GM21786 (cell line): Measurements from ENCODE around the gene MRPL57.
"Not testable (repeated sequence)": the region's sequence is repeated elsewhere in the genome, so short reads cannot be mapped to it uniquely, and the experiment has no call there.

ENCODE experiments used
- ATAC-seq: cut with Tn5 transposase; IDR thresholded peaks from one replicate; pipeline ENCODE4 v1.9.1; 2021; ENCODE audit not compliant: unreplicated experiment

The MRPL57 gene

DNA sequence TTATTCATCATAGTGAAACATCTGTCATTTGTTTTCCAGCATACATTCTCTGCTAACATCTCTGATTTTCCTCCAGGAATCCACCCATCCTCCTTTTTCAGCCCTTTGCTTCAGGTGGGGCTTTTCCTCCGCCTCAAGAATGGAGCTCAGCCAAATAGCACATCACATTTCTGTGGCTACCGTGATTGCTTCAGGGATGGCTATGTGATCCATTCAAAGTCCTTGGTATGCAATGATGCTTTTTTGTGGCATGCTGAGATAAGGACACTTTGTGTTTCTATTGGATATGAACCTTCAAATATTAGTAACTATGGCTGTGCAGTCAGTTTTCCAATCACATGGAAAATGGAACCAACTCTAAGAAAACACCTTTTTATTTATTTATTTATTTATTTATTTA, 18.3 kb downstream of the MRPL57 start:
- not testable (repeated sequence) for ATAC-seq

DNA sequence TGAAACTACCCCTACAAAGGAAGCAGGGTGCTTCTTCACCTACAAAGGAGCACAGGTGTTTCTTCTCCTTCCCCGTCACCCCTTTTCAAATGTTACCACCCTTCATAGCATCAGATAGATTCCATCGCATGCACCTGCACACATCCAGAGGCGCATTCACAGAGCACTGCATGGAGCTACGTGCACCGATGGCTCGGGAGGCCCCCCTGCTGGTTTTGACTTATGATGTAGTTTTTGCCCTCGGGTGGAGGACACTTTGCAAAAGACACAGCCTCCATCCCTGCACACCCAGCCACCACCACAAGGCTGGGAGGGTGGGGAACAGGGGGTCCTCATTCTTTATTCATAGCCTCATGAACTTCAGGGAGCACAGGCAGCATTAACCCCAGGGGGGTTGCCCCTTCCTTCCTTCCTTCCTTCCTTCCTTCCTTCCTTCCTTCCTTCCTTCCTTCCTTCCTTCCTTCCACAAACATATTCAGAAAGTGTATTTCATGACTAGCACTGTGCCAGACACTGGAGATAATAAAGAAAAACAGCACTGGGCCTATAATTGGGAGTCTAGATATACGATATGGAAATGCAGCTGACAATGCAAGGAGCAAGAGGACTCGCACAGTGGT, 21.3 kb downstream of the MRPL57 start:
- not testable (repeated sequence) for ATAC-seq

DNA sequence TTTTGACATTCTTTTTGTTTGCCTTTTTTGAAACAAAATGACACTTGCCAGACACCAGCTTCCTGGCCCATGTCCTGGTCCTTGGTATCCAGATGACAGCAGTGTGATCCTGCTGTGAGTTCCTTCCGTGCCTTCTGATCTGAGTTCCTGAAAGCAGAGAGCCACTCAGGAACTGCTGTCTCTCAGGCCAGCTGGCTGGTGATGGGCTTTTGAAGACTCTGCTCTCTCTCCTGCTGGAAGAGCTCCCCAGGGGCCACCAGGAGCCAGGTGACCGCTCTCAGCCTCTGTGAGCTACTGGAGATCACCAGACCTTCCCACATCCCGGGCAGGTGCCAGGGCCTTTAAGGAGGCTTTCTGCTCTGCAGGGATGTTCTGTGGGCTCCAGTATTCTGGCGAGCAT, 21.9 kb downstream of the MRPL57 start:
- not testable (repeated sequence) for ATAC-seq

DNA sequence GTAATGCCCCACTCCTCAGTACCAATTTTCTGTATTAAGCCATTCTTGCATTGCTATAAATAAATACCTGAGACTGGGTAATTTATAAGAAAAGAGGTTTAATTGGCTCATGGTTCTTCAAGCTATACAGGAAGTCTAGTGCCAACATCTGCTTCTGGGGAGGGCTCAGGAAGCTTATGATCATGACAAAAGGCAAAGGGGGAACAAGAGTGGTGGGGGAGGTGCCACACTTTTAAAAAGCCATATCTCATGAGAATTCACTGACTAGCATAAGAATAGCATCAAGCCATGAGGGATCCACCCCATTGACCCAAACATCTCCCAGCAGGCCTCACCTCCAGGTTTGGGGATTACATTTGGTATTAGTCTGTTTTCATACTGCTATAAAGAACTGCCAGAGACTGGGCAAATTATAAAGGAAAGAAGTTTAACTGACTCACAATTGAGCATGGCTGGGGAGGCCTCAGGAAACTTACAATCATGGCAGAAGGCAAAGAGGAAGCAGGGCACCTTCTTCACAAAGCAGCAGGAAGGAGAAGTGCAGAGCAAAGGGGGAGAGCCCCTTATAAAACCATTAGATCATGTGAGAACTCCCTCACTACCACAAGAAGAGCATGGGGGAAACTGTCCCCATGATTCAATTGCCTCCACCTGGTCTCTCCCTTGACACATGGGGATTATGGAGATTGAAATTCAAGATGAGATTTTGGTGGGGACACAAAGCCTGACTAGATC, 25.2 kb downstream of the MRPL57 start:
- ATAC-seq, result not testable (repeated sequence)

DNA sequence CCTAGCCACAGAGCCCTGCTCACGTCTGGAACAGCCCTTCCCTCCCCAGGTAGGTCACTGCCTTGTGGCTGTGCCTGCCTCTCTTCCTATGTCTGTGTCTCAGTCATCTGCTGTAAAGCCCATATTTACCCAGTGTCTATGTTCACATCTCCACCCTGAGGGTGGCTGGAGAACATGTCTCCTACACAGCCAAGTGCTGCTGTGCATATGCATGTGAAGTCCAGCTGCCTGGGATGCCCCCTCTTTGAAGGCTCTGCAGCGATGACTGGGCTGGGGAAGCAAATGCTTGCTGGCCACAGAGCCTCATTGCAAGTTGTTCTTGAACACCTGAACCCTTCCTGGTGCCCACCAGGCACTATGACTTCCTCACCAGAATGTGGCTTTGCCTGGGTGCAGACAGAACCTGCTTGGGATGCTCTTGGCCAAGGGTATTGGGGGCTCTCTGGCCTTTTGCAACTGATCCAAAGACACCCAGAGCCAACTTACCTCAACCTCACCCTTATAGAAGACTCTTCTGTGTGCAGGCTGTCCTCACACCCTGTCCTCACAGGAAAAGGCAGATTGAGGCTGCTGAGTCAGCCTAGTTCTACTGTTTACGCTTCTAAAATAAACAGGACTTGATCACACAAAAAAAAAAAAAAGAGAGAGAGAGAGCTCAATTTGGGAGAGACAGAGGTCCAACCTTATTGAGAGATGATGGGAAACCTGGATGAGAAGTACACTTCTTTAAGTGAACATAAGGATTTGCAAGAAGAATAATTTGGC, 26.5 kb downstream of the MRPL57 start:
- no peak for ATAC-seq

DNA sequence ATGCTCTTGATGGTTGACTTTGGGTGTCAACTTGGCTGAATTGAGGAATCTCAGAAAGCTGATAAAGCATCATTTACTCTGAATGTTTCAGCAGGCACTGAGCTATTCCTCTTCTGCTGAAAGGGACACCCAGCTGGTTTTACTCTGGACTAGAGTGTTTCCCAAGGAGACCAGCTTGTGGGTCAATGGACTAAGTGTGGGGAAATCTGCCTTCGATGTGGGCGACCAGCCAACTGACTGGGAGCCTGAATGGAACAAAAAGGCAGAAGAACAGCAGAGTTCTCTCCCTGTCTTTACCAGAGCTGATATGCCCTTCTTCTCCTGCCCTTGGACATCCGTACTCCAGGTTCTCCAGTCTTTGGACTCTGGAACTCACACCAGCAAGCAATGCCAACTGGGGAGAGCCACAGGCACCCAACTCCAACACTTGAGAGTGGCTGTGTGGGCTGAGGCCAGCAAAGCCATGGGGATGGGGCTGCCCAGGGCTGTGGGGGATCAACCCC, 32.2 kb downstream of the MRPL57 start:
- no peak for ATAC-seq

DNA sequence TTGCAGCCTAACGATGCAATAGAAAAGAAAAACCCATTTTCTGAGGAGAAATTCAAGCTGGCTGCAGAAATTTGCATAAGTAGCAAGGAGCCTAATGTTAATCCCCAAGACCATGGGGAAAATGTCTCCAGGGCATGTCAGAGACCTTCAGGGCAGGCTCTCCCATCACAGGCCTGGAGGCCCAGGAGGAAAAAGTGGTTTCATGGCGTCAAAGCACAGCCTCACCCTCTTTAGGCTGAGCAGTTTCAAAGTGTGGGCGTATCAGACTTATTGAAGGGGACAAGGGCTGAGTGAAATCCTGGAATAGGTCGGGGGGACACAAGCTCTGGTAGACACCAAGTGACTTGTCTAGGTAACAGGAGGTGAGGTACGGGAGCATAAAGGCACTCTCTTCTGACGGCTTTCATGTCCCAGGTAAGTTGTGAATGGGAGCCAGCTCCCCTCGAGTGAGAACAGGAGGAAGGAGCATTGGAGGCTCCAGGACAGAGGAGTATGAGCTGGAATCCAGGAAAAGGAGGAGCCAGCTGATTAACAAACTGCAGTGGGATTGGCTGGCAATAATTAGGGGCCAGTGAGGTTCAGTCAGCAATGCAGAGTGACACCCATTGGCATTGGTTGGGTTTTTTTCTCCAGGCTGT, 35.8 kb downstream of the MRPL57 start:
- ATAC-seq, result no peak

DNA sequence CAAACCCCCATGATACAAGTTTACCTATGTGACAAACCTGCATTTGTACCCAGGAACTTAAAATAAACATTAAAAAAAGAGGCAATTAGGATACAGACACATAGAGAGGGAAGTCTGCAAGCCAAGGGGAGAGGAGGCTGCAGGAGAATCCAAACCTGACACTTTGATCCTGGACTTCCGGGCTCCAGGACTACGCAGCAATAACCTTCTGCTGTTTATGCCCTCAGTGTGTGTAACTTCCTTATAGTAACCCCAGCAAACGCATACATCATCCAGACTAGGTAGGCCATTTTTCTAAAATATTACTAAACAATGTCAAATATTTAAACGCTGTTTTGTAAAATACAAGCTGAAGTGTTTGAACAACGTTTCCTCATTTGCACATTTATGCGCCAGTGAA, 39.0 kb downstream of the MRPL57 start:
- not testable (repeated sequence) for ATAC-seq

DNA sequence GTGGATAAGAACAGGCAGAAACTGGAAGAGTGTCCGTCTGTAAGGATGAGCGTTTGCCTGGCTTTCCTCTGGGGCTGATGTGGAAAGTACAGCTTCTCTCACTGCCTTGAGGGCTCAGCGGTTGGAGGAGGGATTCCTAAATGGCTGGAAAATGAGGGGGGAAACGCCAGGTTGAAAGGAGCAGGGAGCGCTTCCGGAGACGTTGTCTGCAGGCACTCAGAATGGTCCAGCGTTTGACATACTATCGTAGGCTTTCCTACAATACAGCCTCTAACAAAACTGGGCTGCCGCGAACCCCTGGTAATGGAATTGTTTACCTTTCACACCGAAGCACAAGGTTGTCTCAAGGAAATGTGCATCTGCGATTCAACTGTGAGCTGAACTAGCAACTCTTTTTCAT, 39.9 kb downstream of the MRPL57 start:
- ATAC-seq, result no peak

DNA sequence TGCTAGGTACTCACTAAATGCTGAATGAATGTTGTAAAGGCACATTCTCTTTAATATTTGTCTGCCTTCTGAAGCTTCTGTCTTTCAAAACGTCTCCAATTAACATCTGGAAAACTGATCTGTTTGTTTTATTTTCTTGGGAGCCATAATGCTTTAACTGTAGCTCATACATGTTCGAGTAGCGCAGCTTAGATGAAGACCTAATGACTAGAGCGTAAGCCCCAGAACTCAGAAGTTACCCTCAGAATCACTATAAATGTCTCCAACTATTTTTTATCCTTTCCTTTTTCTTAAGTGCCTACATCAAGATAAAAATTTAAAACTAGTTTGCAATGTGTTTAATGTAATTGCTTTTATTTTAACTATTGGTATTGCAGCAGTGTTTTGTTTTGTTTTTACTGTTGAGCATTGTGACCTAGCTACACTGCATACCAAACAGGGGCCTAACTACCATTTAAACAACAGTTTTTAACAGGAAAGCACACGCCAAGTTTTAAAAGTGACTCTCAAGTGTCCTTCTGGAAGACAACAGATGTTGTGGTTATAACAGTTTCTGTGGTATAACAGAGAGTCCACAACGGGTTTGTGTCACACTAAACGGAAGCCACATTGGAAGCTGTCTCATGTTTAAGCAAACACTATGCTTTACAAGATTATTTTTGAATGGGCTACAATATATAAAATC, 42.0 kb downstream of the MRPL57 start:
- ATAC-seq, result peak; percentile 97

DNA sequence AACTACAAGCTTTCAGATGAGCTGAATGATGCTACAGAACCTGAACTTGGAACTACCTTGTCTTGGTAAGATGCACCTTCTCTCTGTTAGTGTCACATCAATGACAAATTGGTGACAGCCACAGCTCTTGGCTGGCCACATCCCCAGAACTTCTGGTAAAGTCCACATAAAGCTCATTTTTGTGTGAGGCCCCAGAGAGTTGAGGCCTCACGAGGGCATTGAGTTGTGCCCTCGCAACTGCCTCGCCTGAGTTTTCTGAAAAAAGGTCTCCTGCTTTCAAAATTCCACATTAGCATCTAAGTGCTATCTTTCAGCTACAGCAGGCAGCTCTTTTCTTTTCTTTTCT, 42.6 kb downstream of the MRPL57 start:
- no peak for ATAC-seq

DNA sequence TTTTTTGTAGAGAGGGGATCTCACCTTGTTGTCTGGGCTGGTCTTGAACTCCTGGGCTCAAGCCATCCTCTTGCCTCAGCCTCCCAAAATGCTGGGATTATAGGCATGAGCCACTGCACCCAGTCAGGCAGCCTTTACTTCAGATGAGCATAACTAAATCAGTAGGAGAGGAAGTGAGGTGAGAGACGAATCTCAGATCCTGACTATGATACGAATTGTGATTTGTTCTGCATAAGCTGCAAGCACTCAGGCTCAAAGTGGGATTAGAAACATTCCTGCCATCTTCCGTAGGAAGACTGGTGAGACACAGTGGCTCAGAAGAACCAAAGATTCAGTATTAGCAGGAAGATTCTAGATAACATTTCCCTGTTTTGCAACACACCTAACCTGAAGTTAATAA, 43.3 kb downstream of the MRPL57 start:
- not testable (repeated sequence) for ATAC-seq

DNA sequence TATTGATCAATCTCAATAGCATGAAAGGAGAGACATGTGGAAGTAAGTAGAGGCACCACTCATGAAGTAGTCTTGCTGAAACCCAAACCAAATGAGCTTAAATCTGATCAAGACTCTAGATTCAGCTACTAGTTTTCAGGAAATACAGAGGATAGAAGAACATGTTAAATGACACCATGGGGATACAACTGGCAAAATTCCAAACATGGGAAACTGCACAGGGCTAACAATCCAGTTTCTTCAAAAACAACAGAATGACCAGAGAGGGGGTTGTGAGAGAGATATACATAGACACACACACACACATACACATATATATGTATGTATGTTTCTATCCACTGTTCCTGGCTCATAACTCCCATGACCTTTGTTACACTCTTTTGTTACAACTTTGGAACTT, 44.8 kb downstream of the MRPL57 start:
- no peak for ATAC-seq

DNA sequence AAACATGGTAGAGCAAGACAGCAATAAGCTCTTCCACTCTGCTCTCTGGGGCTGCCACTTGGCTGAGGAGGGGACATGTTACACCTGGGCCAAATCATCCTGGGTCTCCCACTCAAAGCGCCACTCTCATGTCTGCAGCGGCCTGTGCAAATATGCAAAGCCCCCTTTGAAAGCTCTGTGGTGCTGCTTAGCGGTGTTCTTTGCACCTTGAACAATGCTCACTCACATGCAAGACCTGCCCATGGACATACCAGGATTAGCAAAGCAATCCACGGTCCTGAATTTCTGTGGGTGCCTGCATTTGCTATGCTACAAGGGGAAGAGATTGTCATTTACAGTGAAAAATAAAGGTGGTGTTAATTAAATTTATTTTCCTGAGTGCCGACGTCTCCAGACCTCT, 48.6 kb downstream of the MRPL57 start:
- ATAC-seq, result no peak

DNA sequence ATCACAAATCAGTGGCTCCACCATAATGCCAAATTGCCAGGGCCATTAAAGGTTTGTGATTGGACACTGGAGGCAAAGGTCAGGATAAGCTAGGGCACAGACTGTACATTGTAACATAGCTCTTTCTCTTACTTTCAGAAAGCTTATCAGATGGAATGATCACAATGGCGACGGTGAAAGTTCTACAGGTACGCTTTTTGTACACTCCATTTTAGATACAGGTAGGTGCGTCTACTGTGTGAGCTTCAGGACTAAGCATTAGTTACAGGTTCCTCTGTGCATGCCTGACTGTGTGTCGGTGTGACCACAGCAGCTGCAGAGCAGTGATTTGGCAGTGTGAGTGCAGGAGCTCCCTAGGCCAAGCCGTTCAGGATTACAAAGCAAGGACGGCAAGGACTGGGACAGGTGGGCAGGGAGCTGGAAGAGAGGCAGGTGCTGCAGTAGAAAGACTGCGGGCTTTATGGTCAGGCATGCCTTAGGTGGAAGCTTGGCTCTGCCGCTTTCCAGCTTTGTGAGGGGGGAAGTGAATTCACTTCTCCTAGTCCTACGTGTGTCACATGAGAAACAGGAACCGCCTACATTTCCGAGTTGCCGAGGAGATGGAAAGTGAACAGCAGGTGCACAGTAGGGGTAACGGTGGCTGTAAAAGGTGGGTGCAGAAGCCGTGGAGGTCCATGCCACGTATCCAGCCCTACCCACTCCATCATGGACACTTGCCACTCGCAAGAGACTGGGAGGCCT, 49.6 kb downstream of the MRPL57 start:
- ATAC-seq, result no peak

DNA sequence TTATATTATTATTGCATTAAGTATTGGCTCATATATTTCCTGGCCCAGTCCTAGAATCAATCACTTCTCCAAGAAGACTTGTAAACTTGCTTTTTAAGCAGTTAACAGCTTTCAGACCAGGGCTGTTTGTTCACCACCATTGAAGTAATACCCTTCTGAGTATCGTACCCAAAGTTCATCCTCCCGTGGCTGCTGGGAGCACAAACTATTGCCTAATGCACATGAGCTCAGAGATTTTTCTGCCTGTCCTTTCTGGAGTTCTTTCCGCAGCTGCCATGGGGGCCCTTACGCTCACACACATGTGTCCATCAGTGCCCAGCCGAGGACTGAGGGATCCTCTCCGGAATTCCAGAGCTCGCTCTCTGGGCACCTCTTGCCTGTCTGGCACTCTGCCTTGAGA, 51.5 kb downstream of the MRPL57 start:
- no peak for ATAC-seq
